ENCODE results near the gene RNASE8.

Gene RNASE8

DNA sequence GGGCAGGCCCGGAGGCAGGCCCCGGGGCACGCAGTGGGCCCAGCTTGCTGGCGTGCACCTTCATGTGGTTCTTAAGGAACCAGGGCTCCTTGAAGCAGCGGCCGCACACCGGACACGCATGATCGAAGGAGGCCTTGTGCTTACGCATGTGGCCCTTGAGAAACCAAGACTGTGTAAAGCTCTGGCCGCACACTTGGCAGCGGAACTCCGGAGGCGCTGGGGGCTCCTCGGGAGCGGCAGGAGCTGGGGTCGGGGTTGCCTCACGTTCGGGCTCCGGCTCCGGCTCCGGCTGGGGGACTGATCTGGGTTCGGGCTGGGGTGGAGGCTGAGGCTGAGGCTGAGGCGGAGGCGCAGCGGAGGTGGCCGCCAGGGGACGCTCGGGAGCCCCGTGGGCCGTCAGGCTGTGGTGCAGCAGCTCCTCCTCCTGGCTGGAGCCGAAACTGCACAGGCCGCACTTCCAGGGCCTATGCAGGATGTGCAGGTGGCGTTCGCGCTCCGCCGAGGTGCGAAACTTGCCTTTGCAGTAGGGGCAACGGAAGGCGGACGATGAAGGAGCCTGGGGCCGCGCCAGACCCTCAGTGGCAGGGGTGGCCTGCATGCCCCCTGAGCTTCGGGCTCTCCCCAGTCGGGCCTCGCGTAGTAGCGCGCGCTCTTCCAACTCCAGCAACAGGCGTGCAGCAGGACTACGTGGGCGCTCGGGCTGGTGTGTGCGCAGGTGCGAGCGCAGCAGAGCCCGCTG, 34.8 kb downstream of the RNASE8 start:
- peak; percentile 83 for DNase-seq (ENCODE audit: low spot score)

DNA sequence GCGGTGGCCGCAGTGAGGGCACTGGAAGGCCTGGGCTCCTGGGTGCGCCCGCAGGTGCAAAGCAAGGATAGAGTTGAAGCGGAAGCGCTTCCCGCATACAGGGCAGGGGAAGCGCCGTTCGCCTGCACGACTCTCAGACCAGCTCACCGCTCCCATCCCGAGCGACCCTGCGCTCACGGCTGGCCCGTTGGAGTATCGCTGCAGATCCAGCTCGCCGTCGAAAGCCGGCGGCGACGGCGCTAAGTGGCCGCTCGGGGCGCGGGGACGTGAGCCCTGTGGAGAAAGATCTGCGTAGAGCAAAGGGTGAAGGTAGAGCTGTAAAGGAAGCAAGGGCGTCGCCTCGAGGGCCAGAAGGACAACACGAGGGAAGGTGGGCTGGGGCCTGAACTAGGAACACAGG, 35.4 kb downstream of the RNASE8 start:
- DNase-seq (ENCODE audit: low spot score), result no peak

DNA sequence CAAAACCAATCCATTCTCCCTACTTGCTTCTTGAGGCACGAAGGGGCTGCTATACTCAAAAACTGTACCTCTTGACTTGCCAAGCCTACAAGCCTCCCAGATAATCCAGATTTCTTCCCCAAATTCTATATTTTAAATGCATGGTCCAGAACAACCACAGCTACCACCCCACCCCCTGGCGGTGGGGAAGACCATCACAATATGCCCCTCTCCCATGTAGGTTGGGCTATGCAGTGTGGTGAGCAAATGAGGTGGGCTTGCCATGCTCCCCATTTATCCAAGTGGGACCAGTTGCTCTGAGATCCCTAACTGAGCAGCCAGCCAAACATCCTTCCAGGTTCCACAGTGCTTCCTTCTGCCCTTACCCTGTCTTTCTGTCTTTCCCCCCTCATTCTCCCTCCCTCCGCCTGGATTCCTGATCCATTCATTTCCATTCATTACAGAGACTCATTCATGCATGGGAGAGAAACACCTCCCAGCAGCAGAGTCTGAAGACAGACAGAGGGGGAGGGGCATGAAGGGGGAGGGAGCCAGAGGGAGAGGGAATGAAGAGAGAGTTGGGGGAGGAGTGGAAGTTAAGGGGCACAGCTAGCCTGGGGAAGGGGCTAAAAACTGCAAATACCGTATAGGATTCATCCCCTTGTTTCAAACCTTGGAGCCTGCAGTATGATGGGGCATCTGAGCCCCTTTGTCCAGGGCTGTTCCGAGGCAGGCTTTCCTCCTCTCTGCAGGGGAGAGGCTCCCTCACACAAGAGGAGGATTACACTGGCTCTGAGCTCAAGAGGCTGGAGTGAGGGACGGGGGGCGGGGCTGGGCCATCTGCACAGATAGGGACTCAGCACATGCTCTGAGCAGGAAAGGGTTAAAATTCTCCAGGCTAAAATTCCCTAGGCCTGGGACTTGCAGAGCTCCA, 36.4 kb downstream of the RNASE8 start:
- DNase-seq (ENCODE audit: low spot score), result no peak

DNA sequence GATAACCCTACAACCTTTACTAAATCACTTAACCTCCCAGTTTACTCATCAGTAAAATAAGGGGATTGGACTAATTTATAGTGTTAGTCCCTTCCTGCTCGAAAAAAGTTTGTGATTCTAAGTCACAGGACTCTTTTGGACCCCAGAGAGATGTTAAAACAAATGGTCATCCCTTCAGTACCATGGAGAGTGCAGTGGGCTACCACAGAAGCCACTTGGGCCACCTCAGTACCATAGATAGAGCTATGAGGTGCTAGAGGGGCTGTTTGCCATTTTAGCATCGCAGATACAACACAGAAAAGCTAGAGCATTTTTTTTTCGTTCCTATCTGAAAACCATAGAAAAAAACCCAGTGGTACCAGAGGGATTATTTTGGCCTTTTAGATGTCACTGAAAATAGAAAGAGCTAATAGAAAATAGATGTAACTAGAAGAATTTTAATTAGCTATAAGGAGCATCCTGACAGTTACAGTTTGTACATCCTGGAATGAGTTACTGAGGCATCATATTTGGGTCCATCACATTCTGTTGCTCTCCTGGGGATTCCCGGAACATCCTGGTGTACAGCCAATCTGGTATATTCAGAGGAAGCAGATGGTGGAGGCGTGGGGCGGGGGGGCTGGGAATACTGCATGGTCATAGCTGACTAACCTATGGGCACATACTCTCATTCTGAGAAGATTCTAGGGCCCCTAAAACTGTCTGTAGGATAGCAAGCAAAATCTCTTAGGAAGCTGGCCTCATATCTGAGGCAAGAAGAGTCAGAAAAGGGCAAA, 38.0 kb downstream of the RNASE8 start:
- no peak for DNase-seq (ENCODE audit: low spot score)

DNA sequence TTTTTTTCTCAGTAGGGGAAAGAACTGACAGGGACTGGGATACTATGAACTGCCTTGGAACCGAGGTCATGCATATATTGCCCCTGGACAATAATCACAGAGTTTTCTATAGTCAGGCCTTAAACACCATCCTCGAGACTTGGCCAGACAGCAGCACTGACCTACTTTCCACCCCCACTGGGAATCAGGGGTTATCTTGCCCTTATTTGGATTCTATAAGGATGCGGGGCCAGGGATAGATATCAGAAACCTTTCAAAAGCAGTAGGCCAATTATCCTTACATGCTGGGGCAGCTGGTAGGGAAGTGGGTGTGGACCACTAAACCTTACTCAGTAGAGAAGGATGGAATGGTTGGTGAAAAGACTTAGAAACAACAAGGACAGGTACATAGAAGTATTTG, 38.8 kb downstream of the RNASE8 start:
- no peak for DNase-seq (ENCODE audit: low spot score)

DNA sequence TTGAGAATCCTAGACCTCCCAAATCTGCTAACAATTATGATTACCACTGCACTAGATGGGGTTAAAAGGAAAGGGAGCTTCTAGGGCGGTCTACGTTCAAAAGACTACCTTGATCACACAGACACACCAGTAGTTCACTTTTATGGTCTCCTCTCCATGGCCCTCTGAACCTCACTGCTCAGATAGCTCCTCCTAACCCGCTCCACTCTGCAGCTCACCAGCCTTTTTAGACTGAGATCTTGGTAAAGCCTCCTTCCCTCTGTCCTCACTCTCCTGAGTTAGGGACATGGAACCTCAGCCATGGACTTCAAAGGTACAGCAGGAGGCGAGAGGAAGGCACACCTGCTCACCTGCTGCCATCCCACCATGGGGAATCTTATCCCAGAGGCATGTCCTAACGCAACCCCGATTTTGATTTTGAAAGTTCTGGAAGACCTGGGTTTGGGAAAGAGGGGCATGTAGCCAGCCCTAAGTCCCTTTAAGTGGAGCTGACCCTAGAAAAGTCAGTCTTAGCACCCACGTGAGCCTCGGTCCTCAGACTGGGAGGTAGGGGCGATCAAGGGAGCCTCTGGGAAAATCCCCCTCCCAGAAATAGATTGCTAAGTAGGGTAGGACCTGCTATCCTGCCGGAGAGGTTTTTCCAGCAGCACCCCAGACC, 39.5 kb downstream of the RNASE8 start:
- DNase-seq (ENCODE audit: low spot score), result no peak

DNA sequence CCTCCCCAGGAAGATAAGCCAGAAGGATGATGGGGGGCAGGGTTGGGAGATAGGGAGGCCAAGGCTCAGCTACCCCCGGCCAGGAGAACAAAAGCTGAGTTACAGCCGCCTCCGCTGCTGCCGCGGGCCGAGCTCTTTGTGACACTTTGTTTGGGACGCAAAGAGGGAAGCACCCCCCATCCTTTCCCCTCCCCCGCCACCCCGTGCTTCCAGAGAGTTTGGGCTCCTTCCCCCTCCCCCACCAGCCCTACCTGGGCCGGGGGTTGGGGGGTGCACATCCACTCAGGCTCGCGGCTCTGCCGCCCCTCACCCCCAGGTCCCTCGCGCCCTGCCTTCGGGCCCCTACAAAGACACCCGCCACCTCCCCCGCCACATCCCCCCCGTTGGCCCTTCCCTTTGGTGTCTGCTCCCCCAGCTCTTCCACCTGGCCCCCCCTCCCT, 40.0 kb downstream of the RNASE8 start:
- DNase-seq (ENCODE audit: low spot score), result no peak

DNA sequence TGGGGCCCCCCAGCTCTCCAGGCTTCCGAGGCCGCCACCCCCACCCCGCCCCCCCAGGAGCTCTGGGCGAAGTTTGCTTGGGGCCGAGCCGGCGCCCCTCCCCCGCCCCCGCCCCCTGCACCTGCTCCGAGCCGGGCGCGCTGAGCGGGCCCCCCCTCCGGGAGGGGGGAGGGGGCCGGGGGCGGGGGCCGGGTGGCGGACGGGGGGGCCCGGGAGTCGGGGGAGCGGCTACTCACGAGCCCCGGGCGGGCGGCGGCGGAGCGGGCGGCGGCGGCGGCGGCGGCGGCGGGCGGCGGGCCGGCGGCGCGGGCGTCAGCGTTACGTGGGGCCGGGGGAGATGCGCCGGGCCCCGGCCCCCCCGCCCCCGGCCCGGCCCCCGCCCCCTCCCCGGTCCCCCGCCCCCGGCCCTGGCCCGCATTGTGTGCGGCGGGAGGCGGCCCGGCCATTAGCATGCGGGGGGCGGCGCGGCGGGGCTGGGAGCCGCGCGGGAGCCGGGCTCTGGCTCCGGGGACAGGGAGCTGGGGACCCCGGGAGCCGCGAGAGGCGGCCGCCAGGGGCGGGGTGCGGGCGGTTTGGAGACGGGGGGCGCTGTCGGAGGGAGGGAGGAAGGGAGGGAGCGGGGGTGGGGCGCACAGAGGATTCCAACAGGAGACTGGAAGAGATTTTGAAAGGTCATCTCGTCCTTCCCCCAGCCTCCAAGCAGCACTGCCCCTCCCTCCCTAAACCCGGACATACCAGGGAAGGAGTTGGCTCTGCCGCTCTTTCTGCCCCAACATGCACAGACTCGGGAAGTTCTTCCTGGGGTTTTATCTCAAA, 40.7 kb downstream of the RNASE8 start, which contains the start of gene ZNF219:
ZNF219 (minus strand) TSS at position 580 of the 816 bp plus-strand sequence. CDS start 5,064 bp downstream, outside the sequence.
- DNase-seq (ENCODE audit: low spot score), result peak; percentile 62

DNA sequence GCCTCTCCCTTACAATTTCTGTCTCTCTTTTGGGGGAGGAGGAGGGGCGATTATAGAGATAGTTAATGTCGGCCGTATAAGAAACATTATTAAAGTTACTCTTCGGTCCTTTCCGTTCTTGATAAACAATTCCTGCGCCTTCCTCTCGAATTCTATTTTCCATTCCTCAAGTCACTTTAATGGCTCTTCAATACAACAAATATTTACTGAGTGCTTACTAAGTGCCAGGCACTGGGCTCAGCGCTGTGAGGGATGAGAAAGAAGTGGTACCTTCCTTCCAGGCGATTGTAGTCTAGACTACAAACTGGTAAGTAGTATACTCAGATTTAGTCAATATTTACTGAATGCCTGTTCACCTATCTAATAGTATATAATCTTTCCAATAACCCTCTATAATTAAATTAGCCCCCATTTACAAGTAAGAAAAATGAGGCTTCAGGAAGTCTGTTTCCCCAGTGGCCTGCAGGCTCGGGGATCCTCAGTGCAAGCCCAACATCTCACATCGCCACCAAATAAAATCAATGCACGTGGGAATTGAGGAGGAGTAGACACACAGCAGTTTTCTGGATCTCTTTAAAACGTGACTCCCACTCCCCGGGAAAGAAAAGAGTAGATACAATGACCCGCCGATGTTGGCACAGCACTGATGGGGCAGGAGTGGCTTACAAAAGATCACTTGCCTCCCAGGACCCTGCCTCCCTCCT, 41.4 kb downstream of the RNASE8 start:
- no peak for DNase-seq (ENCODE audit: low spot score)

DNA sequence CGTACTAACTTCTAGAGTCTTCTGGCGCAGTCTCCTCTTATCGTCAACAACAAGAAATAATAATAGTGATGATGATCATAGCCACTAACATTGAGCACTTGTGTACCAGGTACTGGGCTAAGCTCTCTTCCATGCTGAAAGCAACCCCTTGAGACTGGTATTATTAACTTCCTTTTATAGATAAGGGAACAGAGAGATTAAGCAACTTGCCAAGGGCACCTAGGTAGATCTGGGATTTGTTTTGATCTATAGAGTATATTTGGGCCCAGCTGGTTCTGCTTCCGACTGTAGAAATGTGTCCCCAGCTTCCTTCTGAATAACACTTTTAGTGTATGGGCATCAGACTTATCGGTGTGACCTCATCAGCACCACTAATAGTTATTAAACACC, 42.0 kb downstream of the RNASE8 start:
- DNase-seq (ENCODE audit: low spot score), result no peak

DNA sequence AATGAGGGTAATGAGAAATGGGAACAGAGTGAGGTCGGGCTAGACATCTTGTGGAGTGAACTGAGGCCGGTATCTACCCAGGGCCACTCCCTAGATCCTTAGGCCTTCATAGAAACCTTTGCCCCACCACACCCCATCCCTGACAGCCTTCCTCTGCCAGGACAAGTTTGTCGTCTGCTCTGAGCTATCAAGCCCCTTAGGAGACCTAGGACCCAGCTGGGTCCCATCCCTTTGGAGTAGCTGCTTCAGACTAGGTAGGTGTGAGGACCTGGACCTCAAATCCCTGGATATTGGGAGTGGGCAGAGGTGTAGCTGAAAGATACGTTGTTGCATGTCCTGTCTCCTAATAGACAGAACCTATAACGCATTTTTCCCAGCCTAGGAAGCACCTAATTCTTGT, 43.3 kb downstream of the RNASE8 start, which contains the start of gene TMEM253:
TMEM253 (plus strand) TSS at position 136 of the 400 bp plus-strand sequence. CDS start 278 bp downstream, outside the sequence.
- DNase-seq (ENCODE audit: low spot score), result no peak

DNA sequence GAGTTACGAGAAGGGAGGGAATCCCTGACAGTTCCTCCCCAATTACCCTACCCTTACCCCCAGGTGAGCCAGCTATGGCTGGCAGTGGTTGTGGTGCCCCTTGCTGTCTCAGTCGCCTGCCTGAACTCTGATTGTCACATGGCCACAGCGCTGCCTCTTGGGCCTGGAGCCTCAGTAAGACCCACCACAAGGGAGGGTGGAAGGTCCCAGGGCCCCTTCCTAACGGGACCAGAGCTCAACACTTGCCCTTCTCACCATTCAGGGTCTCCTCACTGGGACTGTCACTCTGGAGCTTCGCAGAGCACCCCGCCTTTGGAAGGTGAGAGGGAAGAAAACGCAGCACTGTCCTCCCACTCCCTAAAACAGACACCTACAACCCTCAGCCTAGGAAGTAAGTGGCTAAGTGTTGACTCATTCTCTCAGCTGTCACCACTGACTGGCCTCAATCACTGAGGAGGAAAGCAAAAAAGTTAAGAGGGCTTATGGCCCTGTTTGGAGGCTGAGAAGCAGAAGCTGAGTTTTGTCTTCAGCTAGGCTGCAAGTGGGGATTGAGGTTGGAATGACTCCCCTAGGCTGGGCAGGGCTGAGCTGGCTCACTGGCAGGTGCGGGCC, 44.3 kb downstream of the RNASE8 start:
- no peak for DNase-seq (ENCODE audit: low spot score)

DNA sequence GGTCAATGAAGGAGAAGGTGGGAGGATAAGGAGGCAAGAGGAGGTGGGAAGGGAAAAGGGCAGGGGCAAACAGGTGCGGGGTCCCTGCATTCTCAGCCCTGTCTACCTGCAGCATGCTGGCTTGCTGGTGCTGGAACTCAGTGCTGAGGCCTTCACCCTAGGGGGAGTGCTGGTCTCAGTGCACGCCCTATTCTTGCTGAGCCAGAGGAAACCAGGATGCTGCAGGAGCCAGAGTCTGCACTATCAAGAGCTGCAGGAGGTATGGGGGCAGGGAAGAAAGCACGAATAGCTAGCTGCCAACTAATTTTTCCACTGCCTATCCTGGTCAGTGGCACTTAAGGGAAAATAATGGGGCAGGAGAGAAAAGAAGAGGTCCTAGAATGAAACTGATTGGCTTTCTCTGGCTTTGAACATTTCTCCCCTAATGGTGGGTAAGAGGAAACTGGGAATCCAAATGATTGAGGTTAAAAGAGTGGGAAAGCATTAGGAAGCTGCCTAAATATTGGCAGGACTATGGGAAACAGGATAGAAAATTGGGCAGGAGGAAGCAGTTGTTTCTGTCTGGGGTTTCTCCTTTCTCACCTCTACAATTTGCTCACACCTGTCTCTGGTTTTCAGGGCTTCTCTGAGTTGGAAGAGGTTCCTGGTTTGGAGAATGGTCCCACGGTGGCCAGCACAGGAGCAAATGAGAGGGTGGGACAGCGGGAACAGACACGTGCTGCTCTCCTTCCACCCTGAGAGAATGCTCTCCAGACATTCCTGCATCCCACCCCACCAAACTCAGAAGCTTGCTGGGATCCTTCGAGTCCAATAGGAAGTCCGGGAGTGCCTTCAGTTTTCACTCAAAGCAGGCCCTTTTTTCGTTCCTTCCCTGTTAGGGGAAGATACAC, 45.1 kb downstream of the RNASE8 start:
- no peak for DNase-seq (ENCODE audit: low spot score)

DNA sequence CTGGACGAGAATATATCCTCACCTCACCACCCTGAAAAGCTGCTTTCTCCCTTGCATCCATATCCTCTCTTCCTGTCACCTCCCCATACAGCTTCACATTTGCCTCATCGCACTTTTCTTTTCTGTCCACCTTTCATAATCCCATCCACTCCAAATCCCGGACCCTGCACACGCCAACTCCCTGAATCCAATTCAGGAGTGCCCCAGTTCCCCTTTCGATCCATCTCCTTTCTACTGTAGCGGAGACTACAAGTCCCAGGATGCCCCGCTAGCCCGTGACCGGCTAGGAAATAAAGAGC, 45.7 kb downstream of the RNASE8 start:
- no peak for DNase-seq (ENCODE audit: low spot score)

DNA sequence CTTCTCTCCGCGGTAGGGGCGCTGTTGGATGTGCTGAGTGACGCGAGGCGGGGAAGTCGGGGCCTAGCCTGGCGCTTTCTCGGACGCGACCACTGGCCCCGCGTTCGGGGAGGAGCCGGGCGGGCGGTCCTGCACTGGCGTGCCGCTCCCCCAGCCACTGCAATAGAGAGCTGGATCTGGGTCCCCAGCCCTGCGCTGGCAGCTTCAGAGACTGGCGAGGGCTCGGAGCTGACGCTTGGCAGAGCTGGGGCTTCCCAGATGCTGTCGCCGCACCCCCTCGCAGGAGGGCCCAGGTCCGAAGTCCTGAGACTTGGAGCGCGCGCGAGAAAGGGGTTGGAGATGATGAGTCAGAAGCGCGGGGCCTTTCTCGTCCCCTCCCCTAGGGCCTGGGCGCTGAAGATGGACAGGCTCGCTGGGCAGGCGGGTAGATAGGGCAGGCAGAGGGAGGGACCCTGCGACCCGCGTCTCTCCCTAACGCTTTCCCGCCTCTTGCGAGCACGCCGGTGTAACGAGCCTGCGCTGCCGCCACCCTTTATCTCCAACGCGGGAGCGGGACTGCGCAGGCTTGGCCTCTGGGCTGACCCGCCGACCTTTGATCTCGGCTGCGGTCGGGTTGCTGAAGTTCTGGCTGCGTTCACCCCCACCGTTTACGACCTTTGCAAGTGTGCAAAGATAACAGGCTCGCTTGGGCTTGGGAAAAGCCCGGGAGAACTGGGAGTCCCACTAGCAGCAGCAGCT, 46.3 kb downstream of the RNASE8 start:
- peak; percentile 90 for DNase-seq (ENCODE audit: low spot score)

DNA sequence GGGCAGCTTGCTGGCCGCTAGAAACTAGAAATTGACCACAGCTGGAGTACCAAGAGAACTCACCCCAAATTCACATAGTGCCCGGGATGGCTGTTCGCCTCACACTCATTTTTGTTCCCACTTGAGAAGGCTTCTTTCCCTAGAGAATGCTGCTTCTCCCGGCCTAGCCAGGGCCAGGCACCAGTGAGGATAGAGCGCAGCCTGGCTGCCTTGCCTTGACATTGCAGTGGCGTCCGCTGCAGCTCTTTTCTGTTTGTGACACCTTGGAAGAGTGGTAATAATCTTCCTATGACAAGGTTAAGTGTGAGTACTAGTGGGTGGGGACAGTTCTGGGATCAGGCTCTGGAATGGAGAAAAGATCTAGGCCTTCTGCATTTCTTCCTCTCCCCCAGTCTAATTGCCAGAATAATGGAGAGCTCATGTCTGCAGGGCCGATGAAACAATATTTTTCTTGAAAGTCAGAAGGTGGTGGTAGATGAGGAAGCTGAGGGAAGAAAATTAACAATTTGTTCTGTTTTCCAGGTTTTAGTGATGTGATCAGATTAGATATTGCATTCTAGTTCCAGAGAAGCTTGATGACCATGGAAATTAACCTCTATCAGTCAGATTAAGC, 46.9 kb downstream of the RNASE8 start:
- peak; percentile 62 for DNase-seq (ENCODE audit: low spot score)

DNA sequence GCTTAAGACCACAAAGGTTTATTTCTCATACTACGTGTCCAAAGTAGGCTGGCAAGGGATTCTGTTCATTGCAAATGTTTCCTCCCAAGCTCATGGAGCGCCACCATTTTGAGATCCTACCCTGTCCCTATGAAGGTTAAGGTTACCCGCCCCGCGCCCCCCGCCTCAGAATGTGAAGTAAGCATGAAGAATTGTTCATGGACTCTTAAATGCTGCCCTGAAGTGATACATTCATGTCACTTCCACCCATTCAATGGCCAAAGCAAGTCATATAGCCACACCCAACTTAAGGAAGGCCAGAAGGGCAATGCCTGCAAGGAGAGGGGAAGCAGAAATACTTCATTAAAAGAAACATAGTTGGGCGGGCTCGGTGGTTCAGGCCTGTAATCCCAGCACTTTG, 47.5 kb downstream of the RNASE8 start:
- DNase-seq (ENCODE audit: low spot score), result no peak

DNA sequence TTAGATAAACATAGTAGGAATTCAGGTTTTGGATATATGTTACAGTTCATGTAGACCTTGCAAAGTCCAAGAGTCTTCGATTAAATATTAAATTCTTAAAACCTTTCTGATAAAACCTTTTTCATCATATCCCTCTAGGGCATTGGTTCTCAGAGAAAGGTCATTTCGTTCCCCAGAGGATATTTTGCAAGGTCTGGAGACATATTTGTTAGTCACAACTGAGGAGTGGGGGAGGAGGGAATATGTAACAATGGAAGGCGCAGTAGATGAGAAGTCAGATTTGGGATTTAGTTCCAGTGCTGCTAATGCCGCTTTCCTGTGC, 48.5 kb downstream of the RNASE8 start:
- DNase-seq (ENCODE audit: low spot score), result no peak
